H1 (cell line): ENCODE data around the gene TRHDE. TPM values are rescaled to one million over a fixed set of nuclear protein-coding genes. Genes with fewer than 3 reads are reported as not detected.

ENCODE experiments used
- CTCF ChIA-PET: fragments of 300-600 bp; sonication (Branson Sonifier 250); formaldehyde crosslinking; loops from one replicate; lab custom pipeline; 2021; ENCODE audit not compliant: partially characterized antibody; lab: Charles Lee
- POLR2A ChIA-PET: fragments of 300-600 bp; sonication (Branson Sonifier 250); formaldehyde crosslinking; loops from one replicate; lab custom pipeline; 2021; ENCODE audit warnings: inconsistent platforms; ENCODE audit not compliant: partially characterized antibody; lab: Charles Lee
- DNase-seq, 2 experiments: peaks; one replicate each; pipeline versions ENCODE4 v3.0.0 to v3.0.0-alpha.2; 2010 to 2022; ENCODE audit warnings: low spot score in 2 of 2, low read depth in 1 of 2, mixed read lengths in 1 of 2
- FAIRE-seq: peaks from 2 replicates; lab custom pipeline; 2011; peaks lifted over from hg19 to GRCh38; lab: Jason Lieb, UNC
- H2AFZ ChIP-seq: 2 replicates; pipeline ENCODE4 v1.8.1; 2012; ENCODE audit warnings: low read length, inconsistent platforms
- H2AK5ac ChIP-seq: 2 replicates; pipeline ENCODE4 v1.6.1; 2013; ENCODE audit warnings: low read depth, low read length
- H2BK120ac ChIP-seq: replicated peaks from 2 replicates; pipeline ENCODE3; 2013; ENCODE audit warnings: low read depth, low read length, inconsistent platforms
- H2BK12ac ChIP-seq: 2 replicates; pipeline ENCODE4 v1.6.1; 2013; ENCODE audit warnings: low read depth, low read length
- H2BK15ac ChIP-seq: 2 replicates; pipeline ENCODE4 v1.6.1; 2013; ENCODE audit warnings: low read length
- H2BK20ac ChIP-seq: 2 replicates; pipeline ENCODE4 v1.6.1; 2013; ENCODE audit warnings: low read length
- H2BK5ac ChIP-seq: 2 replicates; pipeline ENCODE4 v1.6.1; 2013; ENCODE audit warnings: low read depth, low read length
- H3K14ac ChIP-seq: 2 replicates; pipeline ENCODE4 v1.6.1; 2013; ENCODE audit warnings: inconsistent platforms; ENCODE audit not compliant: insufficient read length
- H3K18ac ChIP-seq: 2 replicates; pipeline ENCODE4 v1.6.1; 2013; ENCODE audit warnings: low read length; ENCODE audit errors: extremely low read depth
- H3K23ac ChIP-seq: 2 replicates; pipeline ENCODE4 v1.6.1; 2013; ENCODE audit warnings: inconsistent platforms; ENCODE audit not compliant: insufficient read length
- H3K23me2 ChIP-seq: 2 replicates; pipeline ENCODE4 v1.6.1; 2013; ENCODE audit warnings: low read depth, low read length
- H3K27ac ChIP-seq: 2 replicates; pipeline ENCODE4 v1.6.1; 2011; ENCODE audit warnings: low read depth, low read length, inconsistent platforms
- H3K27me3 ChIP-seq, 4 experiments: replicated peaks in 1 of 4; 1 replicate in 1 of 4; 2 replicates in 3 of 4; pipeline versions ENCODE4 v1.6.1 to v1.8.1; 2011 to 2013; ENCODE audit warnings: low read length in 3 of 4, mild to moderate bottlenecking in 3 of 4, inconsistent platforms in 2 of 4, mixed read lengths in 2 of 4, moderate library complexity in 1 of 4; ENCODE audit not compliant: control insufficient read depth in 3 of 4, insufficient read depth in 3 of 4; ENCODE audit errors: extremely low read depth in 1 of 4
- H3K36me3 ChIP-seq, 4 experiments: 2 replicates each; pipeline versions ENCODE4 v1.6.1 to v1.8.1; 2011 to 2013; ENCODE audit warnings: mild to moderate bottlenecking in 4 of 4, low read length in 3 of 4, moderate library complexity in 2 of 4, control low read depth in 1 of 4, inconsistent platforms in 1 of 4; ENCODE audit not compliant: insufficient read depth in 4 of 4, control insufficient read depth in 2 of 4
- H3K4ac ChIP-seq: replicated peaks from 2 replicates; pipeline ENCODE3; 2013; ENCODE audit warnings: low read length, low read depth, mixed read lengths, inconsistent platforms; ENCODE audit not compliant: insufficient read length
- H3K4me1 ChIP-seq, 4 experiments: replicated peaks in 1 of 4; 1 replicate in 1 of 4; 2 replicates in 3 of 4; pipeline versions ENCODE4 v1.6.1 to v1.8.1; 2011 to 2013; ENCODE audit warnings: low read length in 3 of 4, inconsistent platforms in 2 of 4, mixed read lengths in 1 of 4; ENCODE audit not compliant: insufficient read depth in 4 of 4, control insufficient read depth in 3 of 4
- H3K4me2 ChIP-seq, 2 experiments: 2 replicates each; pipeline versions ENCODE4 v1.6.1 to v1.8.1; 2011 to 2013; ENCODE audit warnings: low read depth in 2 of 2, low read length in 2 of 2, control low read depth in 1 of 2, inconsistent platforms in 1 of 2, mild to moderate bottlenecking in 1 of 2; ENCODE audit not compliant: insufficient read depth in 1 of 2
- H3K4me3 ChIP-seq, 4 experiments: fragments of 200-600, 300-600 bp in 1 of 4; sonication (generic), shearing (Covaris generic), sonication (Bioruptor Twin) in 1 of 4; 2 replicates each; pipeline versions ENCODE4 v1.5.1 to v1.8.1; 2011 to 2016; ENCODE audit warnings: low read length in 4 of 4, low read depth in 3 of 4, control low read depth in 2 of 4, inconsistent platforms in 2 of 4, mild to moderate bottlenecking in 2 of 4, mixed read lengths in 1 of 4, moderate library complexity in 1 of 4; ENCODE audit not compliant: insufficient read depth in 2 of 4; ENCODE audit errors: extremely low read depth in 1 of 4
- H3K56ac ChIP-seq: replicated peaks from 2 replicates; pipeline ENCODE3; 2013; ENCODE audit warnings: low read depth, mild to moderate bottlenecking, mixed read lengths, low read length, inconsistent platforms; ENCODE audit not compliant: insufficient read length
- H3K79me1 ChIP-seq: 2 replicates; pipeline ENCODE4 v1.6.1; 2013; ENCODE audit warnings: low read depth, low read length, control low read depth
- H3K79me2 ChIP-seq, 2 experiments: 2 replicates each; pipeline versions ENCODE4 v1.6.1 to v1.8.1; 2012 to 2013; ENCODE audit warnings: low read length in 2 of 2, mild to moderate bottlenecking in 2 of 2, inconsistent platforms in 1 of 2; ENCODE audit not compliant: insufficient read depth in 2 of 2, control insufficient read depth in 1 of 2
- H3K9ac ChIP-seq, 4 experiments: replicated peaks in 1 of 4; 1 replicate in 1 of 4; 2 replicates in 3 of 4; pipeline versions ENCODE4 v1.6.1 to v1.8.1; 2011 to 2013; ENCODE audit warnings: low read depth in 3 of 4, low read length in 3 of 4, control low read depth in 2 of 4, mild to moderate bottlenecking in 2 of 4, moderate library complexity in 2 of 4, inconsistent platforms in 1 of 4; ENCODE audit errors: extremely low read depth in 1 of 4
- H3K9me3 ChIP-seq, 2 experiments: 2 replicates each; pipeline versions ENCODE4 v1.6.1 to v1.8.1; 2012 to 2013; ENCODE audit warnings: mild to moderate bottlenecking in 2 of 2, moderate library complexity in 2 of 2, control low read depth in 1 of 2, inconsistent platforms in 1 of 2, low read depth in 1 of 2, low read length in 1 of 2, mixed read lengths in 1 of 2; ENCODE audit not compliant: insufficient read depth in 2 of 2
- H4K20me1 ChIP-seq, 2 experiments: replicated peaks in 1 of 2; 2 replicates each; pipeline versions ENCODE3 to v1.8.1; 2011 to 2013; ENCODE audit warnings: inconsistent platforms in 2 of 2, low read length in 2 of 2, mild to moderate bottlenecking in 1 of 2; ENCODE audit not compliant: insufficient read depth in 2 of 2, control insufficient read depth in 1 of 2
- H4K5ac ChIP-seq: 2 replicates; pipeline ENCODE4 v1.6.1; 2013; ENCODE audit warnings: low read length, low read depth, mixed read lengths, inconsistent platforms; ENCODE audit not compliant: insufficient read length
- H4K8ac ChIP-seq: 2 replicates; pipeline ENCODE4 v1.8.0; 2013; ENCODE audit warnings: mild to moderate bottlenecking, moderate library complexity, low read length, inconsistent platforms; ENCODE audit not compliant: insufficient read depth; ENCODE audit errors: extremely low read depth
- H4K91ac ChIP-seq: replicated peaks from 2 replicates; pipeline ENCODE3; 2013; ENCODE audit warnings: low read length, mixed read lengths, inconsistent platforms; ENCODE audit not compliant: insufficient read length
- SIX5 ChIP-seq: IDR thresholded peaks from 2 replicates; pipeline ENCODE4 v1.6.1; 2011; ENCODE audit warnings: mild to moderate bottlenecking, low read depth, low read length
- YY1 ChIP-seq: IDR thresholded peaks from 2 replicates; pipeline ENCODE4 v1.6.1; 2011; ENCODE audit warnings: low read depth, mild to moderate bottlenecking, low read length
- polyA plus RNA-seq, 7 experiments: library from polyadenylated mRNA; depleted of rRNA in 3 of 7; stranded (reverse) in 5 of 7; unstranded in 2 of 7; fragments of >200 nt in 5 of 7; fragments of 200-250 nt in 2 of 7; gene quantifications; 1 replicate in 5 of 7; 2 replicates in 1 of 7; 4 replicates in 1 of 7; pipeline versions ENCODE4 v1.2.1 to v1.2.3, GENCODE V29; 2011 to 2013; ENCODE audit warnings: missing spikeins in 2 of 7, mixed read lengths in 2 of 7
- total RNA-seq: library from RNA; stranded (reverse); fragmentation: NEBNext Ultra II Directional; extraction: Animal tissue kit (Norgen Biotek cat#: 25700); gene quantifications from 2 replicates; pipeline ENCODE4 v1.2.1, GENCODE V29; 2021
- TF ChIP-seq, protein P1 (sequence below): IDR thresholded peaks from 2 replicates; pipeline ENCODE4 v1.6.1; 2011; ENCODE audit warnings: low read length, improper control_type of control experiment

The TRHDE gene
- total and polyA plus RNA-seq, 2 of the 8 experiments (the other 6 are each of a cell fraction or from before 2014, with no cell fraction given): 1.3 to 5.0 TPM

DNA sequence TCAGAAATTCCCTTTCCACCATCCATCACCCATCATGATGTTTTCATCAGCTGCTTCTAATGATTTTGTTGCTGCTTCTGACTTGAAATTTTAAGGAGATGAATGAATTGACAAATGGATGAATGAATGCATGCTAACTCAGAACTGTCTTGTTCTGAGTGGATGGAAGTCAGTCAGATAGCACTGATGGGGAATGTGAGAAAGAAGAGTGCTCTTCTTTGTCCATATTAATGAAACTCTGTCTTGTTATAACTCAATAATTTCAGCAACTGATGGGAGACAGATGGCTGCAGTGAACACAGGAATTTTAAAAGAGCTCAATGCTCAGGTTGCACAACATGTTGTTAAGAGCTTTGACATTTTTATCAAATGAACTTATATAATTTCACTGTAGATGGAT, 422.0 kb downstream of the TRHDE start:
- Histone ChIP-seq H3K27ac (no peak overlapping the region), H3K4me3 (no peak overlapping the region), H2BK5ac (no peak overlapping the region), H3K27me3 (no peaks in the 10 kb centered on the region), H3K9ac (no peak overlapping the region), H3K79me1 (no peaks in the 10 kb centered on the region), H2BK12ac (no peak overlapping the region), H3K4ac (no peak overlapping the region), H3K56ac (no peak overlapping the region), H4K8ac (no peak overlapping the region), H4K20me1 (no peaks in the 10 kb centered on the region), H3K23ac (no peak overlapping the region), H3K9me3 (peaks cover 0 to under 1% of the 10 kb centered on the region in 2 experiments; a peak in 2 of 4 replicates), H2BK20ac (no peak overlapping the region), H4K5ac (no peak overlapping the region), H2BK15ac (no peak overlapping the region), H3K36me3 (no peaks in the 10 kb centered on the region), H2BK120ac (no peak overlapping the region), H2AK5ac (no peak overlapping the region), H4K91ac (no peak overlapping the region), H2AFZ (no peak overlapping the region), H3K4me1 (no peaks in the 10 kb centered on the region; a peak in 1 of 7 replicates), H3K18ac (no peak overlapping the region), H3K23me2 (no peaks in the 10 kb centered on the region), H3K4me2 (no peak overlapping the region), H3K14ac (no peak overlapping the region), H3K79me2 (no peaks in the 10 kb centered on the region)
- POLR2A ChIA-PET: no interaction called here
- FAIRE-seq (no peak), DNase-seq (no peak)
- TF ChIP-seq YY1 (no peak), SIX5 (no peak)
- TF ChIP-seq, protein P1, sequence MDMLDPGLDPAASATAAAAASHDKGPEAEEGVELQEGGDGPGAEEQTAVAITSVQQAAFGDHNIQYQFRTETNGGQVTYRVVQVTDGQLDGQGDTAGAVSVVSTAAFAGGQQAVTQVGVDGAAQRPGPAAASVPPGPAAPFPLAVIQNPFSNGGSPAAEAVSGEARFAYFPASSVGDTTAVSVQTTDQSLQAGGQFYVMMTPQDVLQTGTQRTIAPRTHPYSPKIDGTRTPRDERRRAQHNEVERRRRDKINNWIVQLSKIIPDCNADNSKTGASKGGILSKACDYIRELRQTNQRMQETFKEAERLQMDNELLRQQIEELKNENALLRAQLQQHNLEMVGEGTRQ: no peak
- CTCF ChIA-PET: no interaction called here
